ENCODE data around the gene TUBA4A. TPM values are rescaled to one million over a fixed set of nuclear protein-coding genes. Genes with fewer than 3 reads are reported as not detected.

Gene TUBA4A
- total and polyA plus RNA-seq, 3 donors from 2014 or later, result 27.0 to 90.0 (median 47.6) TPM

GRCh38 chr2:219272356-219272755 lies 18.6 kb upstream of the TUBA4A start:
- Histone ChIP-seq H3K4me1 (peaks cover 5% of the 10 kb centered on the region), H3K9me3 (no peaks in the 10 kb centered on the region), H3K27me3 (no peaks in the 10 kb centered on the region), H3K27ac (no peak overlapping the region), H3K36me3 (ENCODE audit: low read depth, missing control alignments) (no peaks in the 10 kb centered on the region), H3K4me3 (no peak overlapping the region)
- DNase-seq, result no peak
- intact Hi-C loops (cut with DNase I; ENCODE audit: low total_unique reads), result no loop called here
- TF ChIP-seq CTCF (IDR thresholded peaks at IDR 0.05) (no peak), POLR2A (IDR thresholded peaks at IDR 0.05) (no peak)
- 86 to 90% methylated on average over 4 of the region's 4 CpGs for WGBS, 2 donors

DNA sequence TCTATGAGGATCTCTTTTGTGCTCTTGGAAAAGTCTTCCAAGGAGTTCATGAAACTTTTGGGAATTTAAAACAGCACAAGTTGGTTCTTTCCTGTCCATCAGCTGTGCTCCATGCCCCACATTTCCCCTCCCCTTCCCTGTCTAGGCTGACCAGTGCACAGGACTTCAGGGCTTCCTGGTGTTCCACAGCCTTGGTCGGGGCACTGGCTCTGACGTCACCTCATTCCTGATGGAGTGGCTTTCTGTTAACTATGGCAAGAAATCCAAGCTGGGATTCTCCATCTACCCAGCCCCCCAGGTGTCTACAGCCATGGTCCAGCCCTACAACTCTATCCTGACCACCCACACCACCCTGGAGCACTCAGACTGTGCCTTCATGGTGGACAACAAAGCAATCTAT lies 17.3 kb upstream of the TUBA4A start:
- peaks cover 5% of the 10 kb centered on the region for H3K4me1 ChIP-seq
- intact Hi-C loops (cut with DNase I; ENCODE audit: low total_unique reads), result no loop called here

DNA sequence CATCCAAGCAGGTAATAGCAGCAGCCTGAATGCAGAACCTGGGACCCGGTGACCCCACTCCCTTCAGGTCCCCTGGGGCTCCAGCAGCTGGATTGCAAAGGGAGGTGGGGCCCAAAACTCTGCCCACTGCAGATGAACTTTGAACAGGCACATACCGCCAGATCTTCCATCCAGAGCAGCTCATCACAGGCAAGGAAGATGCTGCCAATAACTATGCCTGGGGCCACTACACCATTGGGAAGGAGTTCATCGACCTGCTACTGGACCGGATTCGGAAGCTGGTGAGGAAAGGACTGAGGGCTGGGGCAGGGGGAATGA lies 16.3 kb upstream of the TUBA4A start:
- 84 to 94% methylated on average over 4 to 5 of the region's 5 CpGs for WGBS, 2 donors
- H3K4me1 ChIP-seq, result peaks cover 5% of the 10 kb centered on the region
- DNase-seq, result no peak
- H3K9me3 ChIP-seq, result no peaks in the 10 kb centered on the region
- H3K36me3 ChIP-seq (ENCODE audit: low read depth, missing control alignments), result no peaks in the 10 kb centered on the region
- TF ChIP-seq POLR2A (IDR thresholded peaks at IDR 0.05) (no peak), CTCF (IDR thresholded peaks at IDR 0.05) (no peak)
- no peak overlapping the region for H3K27ac ChIP-seq
- no peak overlapping the region for H3K4me3 ChIP-seq
- no peaks in the 10 kb centered on the region for H3K27me3 ChIP-seq
- intact Hi-C loops (cut with DNase I; ENCODE audit: low total_unique reads), result no loop called here

More for the DNA sequence above, 17.3 kb upstream of the TUBA4A start:
- 94% methylated on average over 2 of the region's 2 CpGs for WGBS, 2 donors
- DNase-seq, result no peak
- no peak for TF ChIP-seq CTCF (IDR thresholded peaks at IDR 0.05)
- no peak for TF ChIP-seq POLR2A (IDR thresholded peaks at IDR 0.05)
- Histone ChIP-seq H3K4me3 (no peak overlapping the region), H3K27ac (no peak overlapping the region), H3K9me3 (no peaks in the 10 kb centered on the region), H3K36me3 (ENCODE audit: low read depth, missing control alignments) (no peaks in the 10 kb centered on the region), H3K27me3 (no peaks in the 10 kb centered on the region)

GRCh38 chr2:219269362-219270054 lies 15.8 kb upstream of the TUBA4A start:
- WGBS, 2 donors, result 72 to 77% methylated on average over 5 to 8 of the region's 8 CpGs
- Histone ChIP-seq H3K36me3 (ENCODE audit: low read depth, missing control alignments) (no peaks in the 10 kb centered on the region), H3K27ac (no peak overlapping the region), H3K4me3 (no peak overlapping the region), H3K27me3 (no peaks in the 10 kb centered on the region), H3K9me3 (no peaks in the 10 kb centered on the region), H3K4me1 (peaks cover 5% of the 10 kb centered on the region)
- no peak for DNase-seq
- TF ChIP-seq CTCF (IDR thresholded peaks at IDR 0.05) (no peak), POLR2A (IDR thresholded peaks at IDR 0.05) (no peak)
- intact Hi-C loops (cut with DNase I; ENCODE audit: low total_unique reads), result no loop called here

DNA sequence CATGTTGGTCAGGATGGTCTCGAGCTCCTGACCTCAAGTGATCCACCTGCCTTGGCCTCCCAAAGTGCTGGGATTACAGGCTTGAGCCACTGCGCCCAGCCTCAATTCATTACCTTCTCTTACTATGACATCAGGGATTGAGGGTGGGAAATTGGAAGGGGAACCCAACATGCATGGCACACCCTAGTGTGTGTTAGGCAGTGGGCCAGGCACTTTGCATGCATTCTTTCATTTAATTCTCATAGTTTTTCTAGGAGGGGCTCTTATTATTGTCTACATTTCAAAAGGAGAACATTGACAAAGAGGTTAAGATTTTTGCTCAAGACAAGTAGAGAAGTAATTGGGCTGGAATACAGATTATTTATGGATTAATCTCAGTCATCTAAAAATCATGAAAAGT lies 14.6 kb upstream of the TUBA4A start:
- Histone ChIP-seq H3K36me3 (ENCODE audit: low read depth, missing control alignments) (no peaks in the 10 kb centered on the region), H3K4me1 (no peaks in the 10 kb centered on the region), H3K27me3 (no peaks in the 10 kb centered on the region), H3K9me3 (no peaks in the 10 kb centered on the region), H3K27ac (no peak overlapping the region), H3K4me3 (no peak overlapping the region)
- intact Hi-C loops (cut with DNase I; ENCODE audit: low total_unique reads), result no loop called here
- TF ChIP-seq CTCF (IDR thresholded peaks at IDR 0.05) (no peak), POLR2A (IDR thresholded peaks at IDR 0.05) (no peak)
- WGBS, 2 donors, result 83 to 90% methylated on average over 2 of the region's 2 CpGs
- DNase-seq, result no peak

Data from testis (tissue), 3 donors.